Left ventricle myocardium inferior (tissue), 1 donor: ENCODE results near the gene ZNF804A. TPM values are rescaled to one million over a fixed set of nuclear protein-coding genes. Genes with fewer than 3 reads are reported as not detected.
"Not testable (repeated sequence)": the region's sequence is repeated elsewhere in the genome, so short reads cannot be mapped to it uniquely, and the experiment has no call there.

Experiments
- DNase-seq: peaks from one replicate; pipeline ENCODE4 v3.0.0-alpha.2; 2020
- H3K27ac ChIP-seq: fragments of 200-600 bp; replicated peaks from 2 replicates; pipeline ENCODE4 v1.8.0; 2021
- H3K27me3 ChIP-seq: fragments of 200-600 bp; 2 replicates; pipeline ENCODE4 v1.8.0; 2021; ENCODE audit warnings: low read depth
- H3K36me3 ChIP-seq: fragments of 200-600 bp; 2 replicates; pipeline ENCODE4 v1.8.0; 2021
- H3K4me1 ChIP-seq: fragments of 200-600 bp; 2 replicates; pipeline ENCODE4 v1.8.0; 2021
- H3K4me3 ChIP-seq: fragments of 200-600 bp; 2 replicates; pipeline ENCODE4 v1.8.0; 2021; ENCODE audit warnings: mild to moderate bottlenecking, moderate library complexity
- H3K9me3 ChIP-seq: fragments of 200-600 bp; replicated peaks from 2 replicates; pipeline ENCODE4 v1.8.0; 2021
- CTCF ChIP-seq: fragments of 200-600 bp; IDR thresholded peaks from 2 replicates; pipeline ENCODE4 v1.8.0; 2021; ENCODE audit warnings: antibody characterized with exemption, mild to moderate bottlenecking, borderline replicate concordance
- intact Hi-C: fragments of 100-400 bp; cut with micrococcal nuclease; formaldehyde crosslinking; loops from one replicate; pipeline ENCODE4 v1.11.0; 2022
- total RNA-seq: library from RNA; stranded (reverse); fragmentation: NEBNext Ultra II Directional; extraction: Animal tissue kit (Norgen Biotek cat#: 25700); gene quantifications from one replicate; pipeline ENCODE4 v1.2.1, GENCODE V29; 2021
- donor health status: DM: no; HTN: yes; CAD: no; lungs with severe emphysema.

ZNF804A gene
- total RNA-seq, 1 donor from 2014 or later, result not detected

- Histone ChIP-seq H3K36me3 (no peaks in the 10 kb centered on the region), H3K4me1 (no peaks in the 10 kb centered on the region), H3K4me3 (no peak overlapping the region), H3K9me3 (peaks cover 21% of the 10 kb centered on the region), H3K27me3 (no peaks in the 10 kb centered on the region), H3K27ac (no peak overlapping the region)
- DNase-seq, result no peak
- TF ChIP-seq CTCF, result no peak
- intact Hi-C loops, result no loop called here
Measured at GRCh38 chr2:184734338-184734737, 136.0 kb downstream of the ZNF804A start.

GRCh38 chr2:184735611-184736010 is 137.3 kb downstream of the ZNF804A start:
- Histone ChIP-seq H3K4me1 (no peaks in the 10 kb centered on the region), H3K36me3 (no peaks in the 10 kb centered on the region), H3K27me3 (no peaks in the 10 kb centered on the region), H3K27ac (no peak overlapping the region), H3K9me3 (peaks cover 21% of the 10 kb centered on the region), H3K4me3 (no peak overlapping the region)
- intact Hi-C loops, result no loop called here
- no peak for DNase-seq
- no peak for TF ChIP-seq CTCF

GRCh38 chr2:184743096-184743495 is 144.8 kb downstream of the ZNF804A start:
- H3K36me3 ChIP-seq, result no peaks in the 10 kb centered on the region
- no peak for TF ChIP-seq CTCF
- H3K27me3 ChIP-seq, result no peaks in the 10 kb centered on the region
- intact Hi-C loops, result no loop called here
- H3K27ac ChIP-seq, result no peak overlapping the region
- no peaks in the 10 kb centered on the region for H3K4me1 ChIP-seq
- no peak for DNase-seq
- peaks cover 12% of the 10 kb centered on the region for H3K9me3 ChIP-seq
- no peak overlapping the region for H3K4me3 ChIP-seq

GRCh38 chr2:184756161-184756560 is 157.8 kb downstream of the ZNF804A start:
- intact Hi-C loops, result no loop called here
- no peak for DNase-seq
- no peak for TF ChIP-seq CTCF
- Histone ChIP-seq H3K4me3 (no peak overlapping the region), H3K27ac (no peak overlapping the region), H3K4me1 (no peaks in the 10 kb centered on the region), H3K36me3 (no peaks in the 10 kb centered on the region), H3K9me3 (no peaks in the 10 kb centered on the region), H3K27me3 (no peaks in the 10 kb centered on the region)

- no peak for TF ChIP-seq CTCF
- no peaks in the 10 kb centered on the region for H3K9me3 ChIP-seq
- H3K36me3 ChIP-seq, result no peaks in the 10 kb centered on the region
- no peak for DNase-seq
- H3K4me1 ChIP-seq, result no peaks in the 10 kb centered on the region
- H3K27me3 ChIP-seq, result no peaks in the 10 kb centered on the region
- H3K27ac ChIP-seq, result no peak overlapping the region
- H3K4me3 ChIP-seq, result no peak overlapping the region
- intact Hi-C loops, result no loop called here
Measured at GRCh38 chr2:184756885-184757284, 158.6 kb downstream of the ZNF804A start.

GRCh38 chr2:184759557-184760255 is 161.4 kb downstream of the ZNF804A start:
- H3K4me1 ChIP-seq, H3K36me3 ChIP-seq, H3K9me3 ChIP-seq, intact Hi-C loops, DNase-seq, H3K4me3 ChIP-seq, H3K27me3 ChIP-seq, H3K27ac ChIP-seq: not testable (repeated sequence)
